GM21367 (cell line): Measurements from ENCODE around the gene PODXL.

Experiments used
- ATAC-seq: cut with Tn5 transposase; IDR thresholded peaks from one replicate; pipeline ENCODE4 v1.9.1; 2021; ENCODE audit not compliant: unreplicated experiment

PODXL gene

GRCh38 chr7:131556053-131556908 is at the start of gene PODXL:
PODXL (minus strand) TSS chr7:131556628; CDS start chr7:131556359, 269 bp downstream.
- peak; percentile 63 for ATAC-seq

GRCh38 chr7:131605280-131605878 is 49.0 kb upstream of the PODXL start:
- ATAC-seq = no peak

- no peak for ATAC-seq
Measured at GRCh38 chr7:131604841-131605279, 48.4 kb upstream of the PODXL start.

GRCh38 chr7:131603932-131604331 is 47.5 kb upstream of the PODXL start:
- ATAC-seq = no peak

- no peak for ATAC-seq
Measured at GRCh38 chr7:131602994-131603372, 46.6 kb upstream of the PODXL start.

GRCh38 chr7:131602304-131602993 is 46.0 kb upstream of the PODXL start:
- ATAC-seq = no peak

- ATAC-seq = no peak
Measured at GRCh38 chr7:131600085-131600881, 43.9 kb upstream of the PODXL start.

- no peak for ATAC-seq
Measured at GRCh38 chr7:131596785-131597184, 40.4 kb upstream of the PODXL start.

GRCh38 chr7:131595699-131596098 is 39.3 kb upstream of the PODXL start:
- no peak for ATAC-seq

- ATAC-seq = no peak
Measured at GRCh38 chr7:131591687-131592319, 35.4 kb upstream of the PODXL start.

GRCh38 chr7:131587315-131587923 is 31.0 kb upstream of the PODXL start:
- ATAC-seq = no peak

- no peak for ATAC-seq
Measured at GRCh38 chr7:131586759-131587158, 30.3 kb upstream of the PODXL start.

GRCh38 chr7:131586259-131586658 is 29.8 kb upstream of the PODXL start:
- ATAC-seq = no peak

- no peak for ATAC-seq
Measured at GRCh38 chr7:131583430-131583829, 27.0 kb upstream of the PODXL start.

- no peak for ATAC-seq
Measured at GRCh38 chr7:131581241-131582051, 25.0 kb upstream of the PODXL start.

GRCh38 chr7:131578602-131579001 is 22.2 kb upstream of the PODXL start:
- ATAC-seq = no peak

- no peak for ATAC-seq
Measured at GRCh38 chr7:131574741-131575140, 18.3 kb upstream of the PODXL start.

- no peak for ATAC-seq
Measured at GRCh38 chr7:131570401-131570800, 14.0 kb upstream of the PODXL start.

GRCh38 chr7:131568970-131569369 is 12.5 kb upstream of the PODXL start:
- ATAC-seq = no peak
